ENCODE results near the gene LDHA.
"Not testable (repeated sequence)": the region's sequence is repeated elsewhere in the genome, so short reads cannot be mapped to it uniquely, and the experiment has no call there.

LDHA gene

DNA sequence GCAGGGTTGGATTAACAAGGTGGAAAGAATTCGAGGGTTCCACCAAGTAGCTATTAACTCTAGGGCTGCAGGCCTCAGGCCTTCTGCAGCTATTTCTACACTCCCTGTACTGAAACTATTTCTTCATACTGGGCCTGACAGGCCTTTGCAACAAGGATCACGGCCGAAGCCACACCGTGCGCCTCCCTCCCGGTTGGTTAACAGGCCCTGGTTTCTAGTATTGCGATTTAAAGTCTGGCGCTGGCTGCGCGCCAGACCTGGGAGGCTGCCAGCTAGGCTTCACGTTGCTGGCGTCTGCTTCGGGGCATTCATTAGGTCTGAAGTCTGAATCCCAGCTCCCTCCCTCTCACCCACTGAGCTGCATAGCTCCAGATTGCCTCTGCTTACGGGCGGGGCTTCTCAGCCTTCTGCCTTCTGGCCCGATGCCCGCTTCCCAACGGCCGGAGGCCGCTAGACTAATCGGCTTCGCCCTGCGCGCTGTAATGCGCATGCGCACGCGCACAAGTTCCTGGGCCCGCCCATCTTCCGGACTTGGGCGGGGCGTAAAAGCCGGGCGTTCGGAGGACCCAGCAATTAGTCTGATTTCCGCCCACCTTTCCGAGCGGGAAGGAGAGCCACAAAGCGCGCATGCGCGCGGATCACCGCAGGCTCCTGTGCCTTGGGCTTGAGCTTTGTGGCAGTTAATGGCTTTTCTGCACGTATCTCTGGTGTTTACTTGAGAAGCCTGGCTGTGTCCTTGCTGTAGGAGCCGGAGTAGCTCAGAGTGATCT lies 1.6 kb downstream of the LDHA start:
- peak; percentile 98 for DNase-seq
- Histone ChIP-seq H3K4me3 (ENCODE audit: low read depth, low read length) (peak overlapping the region; percentile 97), H3K27me3 (ENCODE audit: insufficient read depth, low read depth, severe bottlenecking) (no peaks in the 10 kb centered on the region), H3K27ac (peak overlapping the region; percentile 96), H3K9me3 (ENCODE audit: severe bottlenecking) (no peaks in the 10 kb centered on the region), H3K36me3 (peaks cover 47% of the 10 kb centered on the region)
- TF ChIP-seq, protein P1, sequence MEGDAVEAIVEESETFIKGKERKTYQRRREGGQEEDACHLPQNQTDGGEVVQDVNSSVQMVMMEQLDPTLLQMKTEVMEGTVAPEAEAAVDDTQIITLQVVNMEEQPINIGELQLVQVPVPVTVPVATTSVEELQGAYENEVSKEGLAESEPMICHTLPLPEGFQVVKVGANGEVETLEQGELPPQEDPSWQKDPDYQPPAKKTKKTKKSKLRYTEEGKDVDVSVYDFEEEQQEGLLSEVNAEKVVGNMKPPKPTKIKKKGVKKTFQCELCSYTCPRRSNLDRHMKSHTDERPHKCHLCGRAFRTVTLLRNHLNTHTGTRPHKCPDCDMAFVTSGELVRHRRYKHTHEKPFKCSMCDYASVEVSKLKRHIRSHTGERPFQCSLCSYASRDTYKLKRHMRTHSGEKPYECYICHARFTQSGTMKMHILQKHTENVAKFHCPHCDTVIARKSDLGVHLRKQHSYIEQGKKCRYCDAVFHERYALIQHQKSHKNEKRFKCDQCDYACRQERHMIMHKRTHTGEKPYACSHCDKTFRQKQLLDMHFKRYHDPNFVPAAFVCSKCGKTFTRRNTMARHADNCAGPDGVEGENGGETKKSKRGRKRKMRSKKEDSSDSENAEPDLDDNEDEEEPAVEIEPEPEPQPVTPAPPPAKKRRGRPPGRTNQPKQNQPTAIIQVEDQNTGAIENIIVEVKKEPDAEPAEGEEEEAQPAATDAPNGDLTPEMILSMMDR (IDR thresholded peaks at IDR 0.05; ENCODE audit: low read depth, low read length), result no peak

DNA sequence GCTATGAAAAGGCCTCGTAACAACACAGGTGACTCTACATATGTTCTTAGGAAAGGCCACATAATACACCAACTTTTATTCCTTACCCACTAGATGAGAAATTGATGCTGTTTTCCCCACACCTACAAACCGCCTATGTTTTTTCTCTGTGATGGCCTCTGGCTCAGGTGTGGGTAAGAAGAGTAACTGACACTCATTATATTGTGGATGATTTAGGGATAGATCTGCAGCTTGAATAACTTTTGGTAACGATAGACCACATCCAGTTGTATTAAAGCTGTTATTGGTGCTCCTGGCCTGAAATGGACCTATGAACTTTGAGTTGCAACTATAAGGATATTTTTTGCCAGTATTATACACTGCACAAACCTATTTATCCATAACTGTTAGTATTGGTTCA lies 3.6 kb downstream of the LDHA start:
- no peaks in the 10 kb centered on the region for H3K27me3 ChIP-seq (ENCODE audit: insufficient read depth, low read depth, severe bottlenecking)
- peaks cover 65% of the 10 kb centered on the region for H3K36me3 ChIP-seq
- no peaks in the 10 kb centered on the region for H3K9me3 ChIP-seq (ENCODE audit: severe bottlenecking)
- no peak overlapping the region for H3K27ac ChIP-seq
- H3K4me3 ChIP-seq (ENCODE audit: low read depth, low read length), result no peak overlapping the region
- TF ChIP-seq, protein P1 (IDR thresholded peaks at IDR 0.05; ENCODE audit: low read depth, low read length), result no peak
- DNase-seq, result no peak

DNA sequence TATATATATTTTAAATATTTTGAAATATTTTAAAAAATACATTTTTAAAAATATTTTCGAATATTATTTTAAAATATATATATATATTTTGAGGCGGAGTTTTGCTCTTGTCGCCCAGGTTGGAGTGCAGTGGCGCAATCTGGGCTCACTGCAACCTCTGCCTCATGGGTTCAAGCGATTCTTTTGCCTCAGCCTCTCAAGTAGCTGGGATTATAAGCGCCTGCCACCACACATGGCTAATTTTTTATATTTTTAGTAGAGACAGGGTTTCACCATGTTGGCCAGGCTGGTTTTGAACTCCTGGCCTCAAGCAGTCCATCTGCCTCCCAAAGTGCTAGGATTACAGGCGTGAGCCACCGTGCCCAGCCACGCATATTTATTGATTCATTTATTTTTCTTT lies 6.7 kb downstream of the LDHA start:
- not testable (repeated sequence) for H3K4me3 ChIP-seq (ENCODE audit: low read depth, low read length); H3K27ac ChIP-seq; H3K27me3 ChIP-seq (ENCODE audit: insufficient read depth, low read depth, severe bottlenecking); H3K9me3 ChIP-seq (ENCODE audit: severe bottlenecking); DNase-seq
- H3K36me3 ChIP-seq, result peaks cover 92% of the 10 kb centered on the region

DNA sequence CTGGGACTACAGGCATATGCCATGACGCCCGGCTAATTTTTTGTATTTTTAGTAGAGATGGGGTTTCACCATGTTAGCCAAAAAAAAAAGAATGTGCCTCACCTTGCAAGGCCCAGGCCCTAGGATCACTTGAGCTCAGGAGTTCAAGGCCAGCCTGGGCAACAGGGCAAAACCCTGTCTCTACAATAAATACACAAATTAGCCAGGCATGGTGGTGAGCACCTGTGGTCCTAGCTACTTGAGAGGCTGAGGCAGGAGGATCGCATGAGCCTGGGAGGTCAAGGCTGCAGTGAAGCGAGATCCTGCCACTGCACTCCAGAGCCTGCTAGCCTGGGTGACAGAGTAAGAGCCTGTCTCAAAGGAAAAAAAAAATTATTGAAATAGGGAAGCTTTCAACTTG lies 9.7 kb downstream of the LDHA start:
- peaks cover 94% of the 10 kb centered on the region for H3K36me3 ChIP-seq
- DNase-seq, result no peak
- no peak overlapping the region for H3K27ac ChIP-seq

DNA sequence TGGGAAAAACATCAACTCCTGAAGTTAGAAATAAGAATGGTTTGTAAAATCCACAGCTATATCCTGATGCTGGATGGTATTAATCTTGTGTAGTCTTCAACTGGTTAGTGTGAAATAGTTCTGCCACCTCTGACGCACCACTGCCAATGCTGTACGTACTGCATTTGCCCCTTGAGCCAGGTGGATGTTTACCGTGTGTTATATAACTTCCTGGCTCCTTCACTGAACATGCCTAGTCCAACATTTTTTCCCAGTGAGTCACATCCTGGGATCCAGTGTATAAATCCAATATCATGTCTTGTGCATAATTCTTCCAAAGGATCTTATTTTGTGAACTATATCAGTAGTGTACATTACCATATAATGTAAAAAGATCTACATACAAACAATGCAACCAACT lies 13.0 kb downstream of the LDHA start:
- not testable (repeated sequence) for H3K9me3 ChIP-seq (ENCODE audit: severe bottlenecking); H3K4me3 ChIP-seq (ENCODE audit: low read depth, low read length); H3K27ac ChIP-seq; DNase-seq; H3K27me3 ChIP-seq (ENCODE audit: insufficient read depth, low read depth, severe bottlenecking)
- peaks cover 63% of the 10 kb centered on the region for H3K36me3 ChIP-seq

More for the DNA sequence above, 9.7 kb downstream of the LDHA start:
- Histone ChIP-seq H3K4me3 (ENCODE audit: low read depth, low read length) (no peak overlapping the region), H3K9me3 (ENCODE audit: severe bottlenecking) (no peaks in the 10 kb centered on the region), H3K27me3 (ENCODE audit: insufficient read depth, low read depth, severe bottlenecking) (no peaks in the 10 kb centered on the region)
- TF ChIP-seq, protein P1 (IDR thresholded peaks at IDR 0.05; ENCODE audit: low read depth, low read length), result no peak

DNA sequence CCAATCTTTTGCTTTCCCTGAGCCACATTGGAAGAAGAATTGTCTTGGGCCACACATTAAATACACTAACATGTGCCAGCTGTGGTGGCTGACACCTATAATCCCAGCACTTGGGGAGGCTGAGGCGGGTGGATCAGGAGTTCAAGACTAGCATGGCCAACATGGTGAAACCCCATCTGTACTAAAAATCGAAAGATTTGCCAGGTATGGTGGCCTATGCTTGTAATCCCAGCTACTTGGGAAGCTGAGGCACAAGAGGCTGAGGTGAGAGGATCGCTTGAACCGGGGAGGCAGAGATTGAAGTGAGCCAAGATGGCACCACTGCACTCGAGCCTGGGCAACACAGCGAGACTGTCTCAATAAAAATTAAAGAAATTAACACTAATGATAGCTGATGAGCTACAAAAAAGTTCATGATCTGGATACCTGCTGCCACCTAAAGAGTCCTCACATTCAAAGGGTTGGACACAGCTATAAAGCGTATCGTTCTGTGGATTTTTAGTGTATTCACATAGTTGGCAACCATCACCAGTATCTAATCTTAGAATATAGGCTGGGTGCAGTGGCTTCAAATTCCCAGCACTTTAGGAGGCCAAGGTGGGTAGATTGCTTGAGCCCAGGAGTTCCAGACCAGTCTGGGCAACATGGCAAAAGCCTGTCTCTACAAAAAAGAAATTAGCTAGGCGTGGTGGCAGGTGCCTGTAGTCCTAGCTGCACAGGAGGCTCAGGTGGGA lies 14.4 kb downstream of the LDHA start:
- H3K9me3 ChIP-seq (ENCODE audit: severe bottlenecking), result no peaks in the 10 kb centered on the region
- TF ChIP-seq, protein P1 (IDR thresholded peaks at IDR 0.05; ENCODE audit: low read depth, low read length), result no peak
- H3K4me3 ChIP-seq (ENCODE audit: low read depth, low read length), result no peak overlapping the region
- H3K27me3 ChIP-seq (ENCODE audit: insufficient read depth, low read depth, severe bottlenecking), result no peaks in the 10 kb centered on the region
- DNase-seq, result no peak
- no peak overlapping the region for H3K27ac ChIP-seq
- H3K36me3 ChIP-seq, result peaks cover 50% of the 10 kb centered on the region

Data from WERI-Rb-1 (cell line).